Muscle layer of duodenum (tissue), 2 donors: ENCODE results near the gene PEX26.
"Not testable (repeated sequence)": the region's sequence is repeated elsewhere in the genome, so short reads cannot be mapped to it uniquely, and the experiment has no call there.

ENCODE experiments used
- H3K27ac ChIP-seq: one replicate; pipeline ENCODE4 v1.7.0; 2013; ENCODE audit warnings: mild to moderate bottlenecking, low read length
- H3K27me3 ChIP-seq: one replicate; pipeline ENCODE4 v1.7.0; 2013; ENCODE audit warnings: low read depth, mild to moderate bottlenecking, control low read depth, low read length
- H3K36me3 ChIP-seq, 2 donors: one replicate each; pipeline ENCODE4 v1.7.0; 2013; ENCODE audit warnings: low read length in 2 of 2, control low read depth in 1 of 2, mild to moderate bottlenecking in 1 of 2; ENCODE audit not compliant: insufficient read depth in 2 of 2, control insufficient read depth in 1 of 2
- H3K4me1 ChIP-seq, 2 donors: one replicate each; pipeline ENCODE4 v1.7.0; 2013; ENCODE audit warnings: low read length in 2 of 2, mild to moderate bottlenecking in 2 of 2, control low read depth in 1 of 2, moderate library complexity in 1 of 2; ENCODE audit not compliant: insufficient read depth in 2 of 2, control insufficient read depth in 1 of 2
- H3K4me3 ChIP-seq, 2 donors: one replicate each; pipeline ENCODE4 v1.7.0; 2013; ENCODE audit warnings: low read length in 2 of 2, low read depth in 1 of 2, mild to moderate bottlenecking in 1 of 2
- H3K9me3 ChIP-seq, 2 donors: one replicate each; pipeline ENCODE4 v1.7.0; 2013; ENCODE audit warnings: low read length in 2 of 2, control low read depth in 1 of 2, mild to moderate bottlenecking in 1 of 2; ENCODE audit not compliant: control insufficient read depth in 1 of 2
- donor health status: healthy.

PEX26 gene

GRCh38 chr22:18114495-18114894 lies 36.7 kb downstream of the PEX26 start:
- H3K9me3 ChIP-seq: no peaks in the 10 kb centered on the region
- peaks cover 0 to 14% of the 10 kb centered on the region in 2 donors for H3K4me1 ChIP-seq
- no peak overlapping the region for H3K4me3 ChIP-seq
- H3K27ac ChIP-seq: no peak overlapping the region
- no peaks in the 10 kb centered on the region for H3K27me3 ChIP-seq
- H3K36me3 ChIP-seq: no peaks in the 10 kb centered on the region

- Histone ChIP-seq H3K36me3 (no peaks in the 10 kb centered on the region), H3K27ac (no peak overlapping the region), H3K4me1 (peaks cover 0 to 10% of the 10 kb centered on the region in 2 donors), H3K27me3 (no peaks in the 10 kb centered on the region), H3K9me3 (no peaks in the 10 kb centered on the region), H3K4me3 (no peak overlapping the region)
Observed at GRCh38 chr22:18114976-18115652, 37.3 kb downstream of the PEX26 start.

GRCh38 chr22:18115906-18116371 lies 38.1 kb downstream of the PEX26 start:
- H3K9me3 ChIP-seq: no peaks in the 10 kb centered on the region
- H3K27ac ChIP-seq: no peak overlapping the region
- H3K27me3 ChIP-seq: no peaks in the 10 kb centered on the region
- H3K36me3 ChIP-seq: no peaks in the 10 kb centered on the region
- H3K4me1 ChIP-seq: peaks cover 0 to 4% of the 10 kb centered on the region in 2 donors
- no peak overlapping the region for H3K4me3 ChIP-seq

GRCh38 chr22:18116634-18117033 lies 38.8 kb downstream of the PEX26 start:
- H3K9me3 ChIP-seq: no peaks in the 10 kb centered on the region
- H3K4me1 ChIP-seq: no peaks in the 10 kb centered on the region
- no peak overlapping the region for H3K4me3 ChIP-seq
- H3K36me3 ChIP-seq: no peaks in the 10 kb centered on the region
- H3K27me3 ChIP-seq: no peaks in the 10 kb centered on the region
- H3K27ac ChIP-seq: no peak overlapping the region

GRCh38 chr22:18118345-18118915 lies 40.6 kb downstream of the PEX26 start:
- Histone ChIP-seq H3K36me3 (no peaks in the 10 kb centered on the region), H3K4me3 (no peak overlapping the region), H3K27me3 (no peaks in the 10 kb centered on the region), H3K9me3 (no peaks in the 10 kb centered on the region), H3K4me1 (no peaks in the 10 kb centered on the region), H3K27ac (no peak overlapping the region)

GRCh38 chr22:18119409-18120110 lies 41.8 kb downstream of the PEX26 start:
- Histone ChIP-seq H3K4me1 (no peaks in the 10 kb centered on the region), H3K9me3 (no peaks in the 10 kb centered on the region), H3K36me3 (peaks cover 0 to 8% of the 10 kb centered on the region in 2 donors), H3K27me3 (no peaks in the 10 kb centered on the region), H3K4me3 (no peak overlapping the region), H3K27ac (no peak overlapping the region)

- no peak overlapping the region for H3K4me3 ChIP-seq
- H3K4me1 ChIP-seq: no peaks in the 10 kb centered on the region
- H3K9me3 ChIP-seq: no peaks in the 10 kb centered on the region
- peaks cover 0 to 8% of the 10 kb centered on the region in 2 donors for H3K36me3 ChIP-seq
- no peak overlapping the region for H3K27ac ChIP-seq
- H3K27me3 ChIP-seq: no peaks in the 10 kb centered on the region
Observed at GRCh38 chr22:18120857-18121256, 43.1 kb downstream of the PEX26 start.

GRCh38 chr22:18121506-18121905 lies 43.7 kb downstream of the PEX26 start:
- H3K36me3 ChIP-seq: peaks cover 0 to 10% of the 10 kb centered on the region in 2 donors
- H3K4me3 ChIP-seq: no peak overlapping the region
- H3K9me3 ChIP-seq: no peaks in the 10 kb centered on the region
- H3K4me1 ChIP-seq: no peaks in the 10 kb centered on the region
- no peak overlapping the region for H3K27ac ChIP-seq
- no peaks in the 10 kb centered on the region for H3K27me3 ChIP-seq

GRCh38 chr22:18121954-18122554 lies 44.3 kb downstream of the PEX26 start:
- H3K9me3 ChIP-seq: no peaks in the 10 kb centered on the region
- peaks cover 5 to 16% of the 10 kb centered on the region in 2 donors for H3K36me3 ChIP-seq
- no peaks in the 10 kb centered on the region for H3K27me3 ChIP-seq
- H3K27ac ChIP-seq: no peak overlapping the region
- H3K4me1 ChIP-seq: no peaks in the 10 kb centered on the region
- H3K4me3 ChIP-seq: no peak overlapping the region

GRCh38 chr22:18123476-18124025 lies 45.8 kb downstream of the PEX26 start:
- peaks cover 7 to 17% of the 10 kb centered on the region in 2 donors for H3K36me3 ChIP-seq
- H3K27ac ChIP-seq, H3K4me3 ChIP-seq, H3K27me3 ChIP-seq, H3K9me3 ChIP-seq, H3K4me1 ChIP-seq: not testable (repeated sequence)

- Histone ChIP-seq H3K9me3 (no peaks in the 10 kb centered on the region), H3K4me3 (no peak overlapping the region), H3K27me3 (no peaks in the 10 kb centered on the region), H3K36me3 (peaks cover 7 to 17% of the 10 kb centered on the region in 2 donors), H3K27ac (no peak overlapping the region), H3K4me1 (no peaks in the 10 kb centered on the region)
Observed at GRCh38 chr22:18126606-18127005, 48.8 kb downstream of the PEX26 start.
